ENCODE data around the gene SCN7A. TPM values are rescaled to one million over a fixed set of nuclear protein-coding genes. Genes with fewer than 3 reads are reported as not detected.

SCN7A gene
- total and polyA plus RNA-seq, 3 donors from 2014 or later: 3.3 to 13.8 (median 8.7) TPM

- WGBS, 2 donors: 8 to 12% methylated on average over 11 of the region's 11 CpGs
- no peak for DNase-seq
- Histone ChIP-seq H3K9me3 (no peaks in the 10 kb centered on the region), H3K4me3 (peak overlapping the region; percentile 48 to 76), H3K4me1 (peaks cover 4% of the 10 kb centered on the region), H3K27me3 (no peaks in the 10 kb centered on the region), H3K27ac (no peak overlapping the region), H3K36me3 (ENCODE audit: low read depth, missing control alignments) (no peaks in the 10 kb centered on the region)
- intact Hi-C loops (cut with DNase I; ENCODE audit: low total_unique reads): no loop called here
- no peak for TF ChIP-seq CTCF (IDR thresholded peaks at IDR 0.05)
- no peak for TF ChIP-seq POLR2A (IDR thresholded peaks at IDR 0.05)
Observed at GRCh38 chr2:166376488-166376828, 117.6 kb downstream of the SCN7A start.

GRCh38 chr2:166375736-166376487 is 118.1 kb downstream of the SCN7A start, which contains the start of gene SCN9A:
Gene SCN9A (minus strand): TSS chr2:166375944. CDS start chr2:166311756, 64,188 bp downstream.
- intact Hi-C loops (cut with DNase I; ENCODE audit: low total_unique reads): no loop called here
- peak within 1 kb of the TSS in 1 of 2 donors; percentile 26 for H3K27ac ChIP-seq
- peaks cover 4% of the 10 kb centered on the region for H3K4me1 ChIP-seq
- H3K9me3 ChIP-seq: no peaks in the 10 kb centered on the region
- no peaks in the 10 kb centered on the region for H3K27me3 ChIP-seq
- 1 to 3% methylated on average over 18 to 40 of the region's 45 CpGs for WGBS, 2 donors
- H3K36me3 ChIP-seq (ENCODE audit: low read depth, missing control alignments): no peaks in the 10 kb centered on the region
- DNase-seq: peak; percentile 87
- peak within 1 kb of the TSS; percentile 48 to 76 for H3K4me3 ChIP-seq
- TF ChIP-seq POLR2A (IDR thresholded peaks at IDR 0.05) (no peak), CTCF (IDR thresholded peaks at IDR 0.05) (no peak)

GRCh38 chr2:166375195-166375735 is 118.8 kb downstream of the SCN7A start:
- Histone ChIP-seq H3K4me1 (peaks cover 4% of the 10 kb centered on the region), H3K9me3 (no peaks in the 10 kb centered on the region), H3K27me3 (no peaks in the 10 kb centered on the region), H3K27ac (peak overlapping the region in 1 of 2 donors; percentile 26), H3K36me3 (ENCODE audit: low read depth, missing control alignments) (no peaks in the 10 kb centered on the region), H3K4me3 (peak overlapping the region; percentile 48 to 76)
- WGBS, 2 donors: 1 to 2% methylated on average over 12 to 17 of the region's 17 CpGs
- intact Hi-C loops (cut with DNase I; ENCODE audit: low total_unique reads): no loop called here
- TF ChIP-seq CTCF (IDR thresholded peaks at IDR 0.05) (no peak), POLR2A (IDR thresholded peaks at IDR 0.05) (no peak)
- DNase-seq: peak; percentile 27

GRCh38 chr2:166373951-166374350 is 120.1 kb downstream of the SCN7A start:
- DNase-seq: peak; percentile 61
- Histone ChIP-seq H3K4me3 (no peak overlapping the region), H3K4me1 (peaks cover 4% of the 10 kb centered on the region), H3K27me3 (no peaks in the 10 kb centered on the region), H3K36me3 (ENCODE audit: low read depth, missing control alignments) (no peaks in the 10 kb centered on the region), H3K9me3 (no peaks in the 10 kb centered on the region), H3K27ac (no peak overlapping the region)
- no peak for TF ChIP-seq CTCF (IDR thresholded peaks at IDR 0.05)
- intact Hi-C loops (cut with DNase I; ENCODE audit: low total_unique reads): no loop called here

- H3K9me3 ChIP-seq: no peaks in the 10 kb centered on the region
- DNase-seq: no peak
- peaks cover 4% of the 10 kb centered on the region for H3K4me1 ChIP-seq
- no peak overlapping the region for H3K27ac ChIP-seq
- no peaks in the 10 kb centered on the region for H3K36me3 ChIP-seq (ENCODE audit: low read depth, missing control alignments)
- no peaks in the 10 kb centered on the region for H3K27me3 ChIP-seq
- TF ChIP-seq POLR2A (IDR thresholded peaks at IDR 0.05) (no peak), CTCF (IDR thresholded peaks at IDR 0.05) (no peak)
- intact Hi-C loops (cut with DNase I; ENCODE audit: low total_unique reads): no loop called here
- no peak overlapping the region for H3K4me3 ChIP-seq
Observed at GRCh38 chr2:166373539-166373938, 120.5 kb downstream of the SCN7A start.

Data from testis (tissue), 3 donors.